CD4-positive, alpha-beta T cell treated with Interleukin-6 for 4 hours (primary cell): ENCODE data around the gene NAPG.
"Not testable (repeated sequence)": the region's sequence is repeated elsewhere in the genome, so short reads cannot be mapped to it uniquely, and the experiment has no call there.

ENCODE experiments used
- DNase-seq: peaks from one replicate; pipeline ENCODE4 v3.0.0-alpha.2; 2020; ENCODE audit warnings: mixed read lengths

NAPG gene

GRCh38 chr18:10585260-10585659, 59.4 kb downstream of the NAPG start:
- DNase-seq: no peak

- no peak for DNase-seq
Observed at GRCh38 chr18:10588975-10589374, 63.1 kb downstream of the NAPG start.

- DNase-seq: no peak
Observed at GRCh38 chr18:10590412-10590811, 64.6 kb downstream of the NAPG start.

- DNase-seq: no peak
Observed at GRCh38 chr18:10591896-10592295, 66.1 kb downstream of the NAPG start.

- DNase-seq: not testable (repeated sequence)
Observed at GRCh38 chr18:10593366-10594022, 67.7 kb downstream of the NAPG start.

DNA sequence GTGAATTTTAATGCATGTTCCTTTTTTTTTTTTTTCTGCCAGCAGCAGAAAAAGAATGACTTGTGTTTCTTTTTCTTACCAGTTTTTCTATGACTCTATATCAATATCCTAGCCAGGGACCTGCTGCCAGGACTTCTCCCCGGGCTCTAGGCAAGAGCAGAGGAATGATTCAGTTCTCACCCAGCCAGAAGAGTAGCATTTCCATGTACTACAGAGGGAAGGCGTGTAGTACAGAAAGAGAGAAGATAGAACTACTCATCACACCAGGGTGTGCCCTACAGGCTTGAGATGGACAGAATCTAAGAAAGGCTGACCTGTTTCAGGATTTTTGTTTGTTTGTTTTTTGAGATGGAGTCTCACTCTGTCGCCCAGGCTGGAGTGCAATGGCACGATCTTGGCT, 70.1 kb downstream of the NAPG start:
- not testable (repeated sequence) for DNase-seq

DNA sequence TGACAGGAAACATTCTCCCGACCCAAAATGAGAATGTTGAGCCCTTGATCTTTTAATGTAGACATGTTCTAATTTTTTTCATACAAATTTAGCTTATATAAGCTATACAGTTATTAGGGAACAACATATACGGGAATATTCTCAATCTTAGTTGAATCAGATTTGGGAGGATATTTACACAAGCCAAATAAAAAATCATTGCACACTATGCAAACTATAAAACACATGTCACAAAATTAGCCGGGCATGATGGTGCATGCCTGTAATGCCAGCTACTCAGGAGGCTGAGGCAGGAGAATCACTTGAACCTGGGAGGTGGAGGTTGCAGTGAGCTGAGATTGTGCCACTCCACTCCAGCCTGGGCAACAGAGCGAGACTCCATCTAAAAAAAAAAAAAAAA, 71.9 kb downstream of the NAPG start:
- not testable (repeated sequence) for DNase-seq

- DNase-seq: not testable (repeated sequence)
Observed at GRCh38 chr18:10600701-10601100, 74.9 kb downstream of the NAPG start.
